Sciatic nerve (tissue), 2 donors: ENCODE data around the gene PPM1D. TPM values are rescaled to one million over a fixed set of nuclear protein-coding genes. Genes with fewer than 3 reads are reported as not detected.

ENCODE experiments used
- ATAC-seq: fragments of 200-7000 bp; cut with Tn5 transposase; one replicate; pipeline ENCODE4 v1.9.1; 2020; ENCODE audit warnings: mild to moderate bottlenecking, moderate library complexity
- DNase-seq: peaks from one replicate; pipeline ENCODE4 v3.0.0-alpha.2; 2020; ENCODE audit warnings: low spot score
- intact Hi-C: fragments of 100-400 bp; cut with DNase I; formaldehyde crosslinking; loops from one replicate; pipeline ENCODE4 v1.14.2; 2022
- total RNA-seq: library from RNA; stranded (reverse); fragmentation: NEBNext Ultra II Directional; extraction: Animal tissue kit (Norgen Biotek cat#: 25700); gene quantifications from one replicate; pipeline ENCODE4 v1.2.1, GENCODE V29; 2021
- donor health status: DM: no; HTN: no; CAD: no.
- donor health status: DM: no; HTN: no; CAD: no.

Gene PPM1D
- total RNA-seq, 1 donor from 2014 or later: 18.9 TPM

DNA sequence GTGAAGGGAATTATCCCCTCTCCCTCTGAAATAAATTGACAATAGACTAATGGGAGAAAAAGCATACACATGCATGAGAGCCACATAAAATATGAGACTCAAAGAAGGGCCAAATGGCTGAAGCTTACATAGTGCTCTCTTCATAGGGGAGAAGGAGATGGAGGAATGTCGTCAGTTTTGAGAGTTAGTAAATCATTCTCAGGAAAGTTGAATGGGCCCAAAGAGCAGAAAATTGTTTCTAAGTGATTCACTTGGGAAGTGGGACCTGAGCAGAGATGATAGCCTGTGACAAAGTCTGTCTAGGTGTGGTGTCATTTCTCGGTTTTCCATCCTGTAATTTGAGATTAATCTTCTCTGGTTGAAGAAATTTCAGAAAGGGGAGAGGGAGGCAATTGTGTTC is 112.7 kb downstream of the PPM1D start:
- ATAC-seq: no peak
- intact Hi-C loops: loop anchor here (10.0 kb wide), 1 partner anchor 682 kb away; the partner anchor contains the start of gene TBX2
- no peak for DNase-seq

- DNase-seq: no peak
- intact Hi-C loops: loop anchor here (10.0 kb wide), 1 partner anchor 681 kb away; the partner anchor contains the start of gene TBX2
These were observed 113.6 kb downstream of the PPM1D start for GRCh38 chr17:60713608-60714007.

More at GRCh38 chr17:60713608-60714007, 113.6 kb downstream of the PPM1D start:
- no peak for ATAC-seq

Other genes with a start within 250 kb of the PPM1D start
- gene USP32, start 208.1 kb upstream of the PPM1D start, total RNA-seq: 90.1 TPM
- gene CHCT1, start 177.7 kb upstream of the PPM1D start, total RNA-seq: not detected
- gene APPBP2, start 74.0 kb upstream of the PPM1D start, total RNA-seq: 63.2 TPM
- gene BCAS3, start 77.7 kb downstream of the PPM1D start, total RNA-seq: 42.5 TPM